Tibial nerve (tissue), 4 donors: ENCODE results near the gene SPG21.

Experiments used
- CTCF ChIP-seq, 5 experiments: fragments of 200-600 bp in 3 of 5; fragments of 450-650 bp in 2 of 5; sonication (generic) in 3 of 5; IDR thresholded peaks; one replicate each; pipeline ENCODE4 v1.5.1; 2016 to 2019; ENCODE audit warnings: antibody characterized with exemption in 5 of 5, mild to moderate bottlenecking in 3 of 5, moderate library complexity in 2 of 5
- EP300 ChIP-seq, 2 donors: sonication (generic); formaldehyde crosslinking; IDR thresholded peaks; one replicate each; pipeline ENCODE4 v1.6.1; 2017; ENCODE audit warnings: antibody characterized with exemption in 2 of 2, mild to moderate bottlenecking in 1 of 2
- POLR2A ChIP-seq, 2 donors: fragments of 450-650 bp; IDR thresholded peaks; one replicate each; pipeline ENCODE4 v1.6.1; 2017; ENCODE audit warnings: antibody characterized with exemption in 2 of 2, mild to moderate bottlenecking in 2 of 2, moderate library complexity in 2 of 2

DNA sequence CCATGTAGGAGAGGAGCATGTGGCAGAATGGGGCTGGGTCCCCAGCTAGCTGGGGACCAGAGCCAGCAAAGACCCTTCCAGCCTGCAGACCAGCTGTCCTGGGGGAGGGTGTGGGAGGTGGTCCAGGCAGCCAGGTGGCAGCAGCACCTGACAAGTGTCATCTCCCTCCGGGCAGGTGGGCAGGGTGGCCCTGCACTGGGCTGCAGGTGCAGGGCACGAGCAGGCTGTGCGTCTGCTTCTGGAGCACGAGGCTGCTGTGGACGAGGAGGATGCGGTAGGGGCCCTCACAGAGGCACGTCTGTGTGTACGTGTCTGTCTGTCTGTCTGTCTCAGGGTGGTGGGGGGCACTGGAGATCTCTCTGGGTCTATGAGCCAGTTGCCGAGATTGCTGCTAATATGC lies 72.5 kb downstream of the SPG21 start:
- TF ChIP-seq CTCF (IDR thresholded peaks at IDR 0.05) (no peak), POLR2A (IDR thresholded peaks at IDR 0.05) (no peak), EP300 (IDR thresholded peaks at IDR 0.05) (no peak)
